ENCODE results near the gene DNAJB12. TPM values are rescaled to one million over a fixed set of nuclear protein-coding genes. Genes with fewer than 3 reads are reported as not detected.
"Not testable (repeated sequence)": the region's sequence is repeated elsewhere in the genome, so short reads cannot be mapped to it uniquely, and the experiment has no call there.

The DNAJB12 gene
- total and polyA plus RNA-seq, 8 donors = 2.3 to 43.2 (median 18.2) TPM

GRCh38 chr10:72298592-72299519 lies 55.9 kb downstream of the DNAJB12 start:
- WGBS, 5 donors = 76 to 91% (median 87%) methylated on average over 9 to 16 of the region's 16 CpGs
- intact Hi-C loops (cut with DNase I; ENCODE audit: low total_unique reads) = no loop called here
- H3K27me3 ChIP-seq = no peaks in the 10 kb centered on the region
- TF ChIP-seq POLR2AphosphoS5 (IDR thresholded peaks at IDR 0.05) (no peak), CTCF (IDR thresholded peaks at IDR 0.05) (no peak), EP300 (IDR thresholded peaks at IDR 0.05) (no peak), POLR2A (IDR thresholded peaks at IDR 0.05) (no peak)
- no peak for DNase-seq
- H3K36me3 ChIP-seq = no peaks in the 10 kb centered on the region
- peak overlapping the region; percentile 49 to 96 (median 95) for H3K27ac ChIP-seq
- H3K4me1 ChIP-seq = peaks cover 10 to 25% (median 19%) of the 10 kb centered on the region in 4 donors
- no peaks in the 10 kb centered on the region for H3K9me3 ChIP-seq
- no peak overlapping the region for H3K4me3 ChIP-seq

GRCh38 chr10:72297805-72298591 lies 56.7 kb downstream of the DNAJB12 start:
- Histone ChIP-seq H3K27ac (peak overlapping the region; percentile 87 to 96 (median 95)), H3K4me3 (peak overlapping the region; percentile 52 to 74 (median 65)), H3K36me3 (no peaks in the 10 kb centered on the region), H3K27me3 (no peaks in the 10 kb centered on the region), H3K9me3 (no peaks in the 10 kb centered on the region), H3K4me1 (peaks cover 10 to 25% (median 19%) of the 10 kb centered on the region in 4 donors)
- peak; percentile 78 to 97 (median 94) for TF ChIP-seq POLR2AphosphoS5 (IDR thresholded peaks at IDR 0.05)
- TF ChIP-seq EP300 (IDR thresholded peaks at IDR 0.05) = no peak
- peak in 1 of 4 donors; percentile 53 for TF ChIP-seq POLR2A (IDR thresholded peaks at IDR 0.05)
- DNase-seq = peak; percentile 98 to 99
- WGBS, 5 donors = 8 to 9% (median 8%) methylated on average over 34 to 55 of the region's 55 CpGs
- intact Hi-C loops (cut with DNase I; ENCODE audit: low total_unique reads) = no loop called here

- no peaks in the 10 kb centered on the region for H3K27me3 ChIP-seq
- 4 to 13% (median 8%) methylated on average over 30 of the region's 30 CpGs for WGBS, 5 donors
- H3K36me3 ChIP-seq = no peaks in the 10 kb centered on the region
- DNase-seq = peak; percentile 79 to 93
- H3K27ac ChIP-seq = peak overlapping the region; percentile 87 to 96 (median 95)
- peak overlapping the region; percentile 52 to 74 (median 65) for H3K4me3 ChIP-seq
- TF ChIP-seq POLR2A (IDR thresholded peaks at IDR 0.05) (no peak), EP300 (IDR thresholded peaks at IDR 0.05) (no peak), POLR2AphosphoS5 (IDR thresholded peaks at IDR 0.05) (peak; percentile 45 to 90 (median 88)), CTCF (IDR thresholded peaks at IDR 0.05) (no peak)
- H3K9me3 ChIP-seq = no peaks in the 10 kb centered on the region
- peaks cover 10 to 29% (median 19%) of the 10 kb centered on the region in 4 donors for H3K4me1 ChIP-seq
- intact Hi-C loops (cut with DNase I; ENCODE audit: low total_unique reads) = no loop called here
These were observed 57.4 kb downstream of the DNAJB12 start for GRCh38 chr10:72297281-72297804.

- intact Hi-C loops (cut with DNase I; ENCODE audit: low total_unique reads); DNase-seq; H3K9me3 ChIP-seq; H3K36me3 ChIP-seq; H3K27me3 ChIP-seq: not testable (repeated sequence)
- WGBS, 5 donors = 72 to 84% (median 78%) methylated on average over 17 to 19 of the region's 19 CpGs
- Histone ChIP-seq H3K4me1 (peaks cover 10 to 31% (median 19%) of the 10 kb centered on the region in 4 donors), H3K27ac (peak overlapping the region; percentile 87 to 96 (median 95)), H3K4me3 (peak overlapping the region; percentile 52 to 74 (median 65))
These were observed 57.9 kb downstream of the DNAJB12 start for GRCh38 chr10:72296829-72297280.
